Ovary (tissue), 3 donors: ENCODE data around the gene ZNF592.

ENCODE experiments used
- POLR2A ChIP-seq: fragments of 450-650 bp; IDR thresholded peaks from one replicate; pipeline ENCODE4 v1.6.1; 2017; ENCODE audit warnings: antibody characterized with exemption, mild to moderate bottlenecking, moderate library complexity
- TF ChIP-seq, protein P1 (sequence below), 3 donors: fragments of 450-650 bp in 2 of 3; fragments of 200-600 bp in 1 of 3; IDR thresholded peaks; one replicate each; pipeline versions ENCODE4 v1.5.1 to v1.8.0; 2016 to 2022; ENCODE audit warnings: antibody characterized with exemption in 3 of 3, mild to moderate bottlenecking in 1 of 3
- donor health status: DM: no; HTN: no; CAD: no.

DNA sequence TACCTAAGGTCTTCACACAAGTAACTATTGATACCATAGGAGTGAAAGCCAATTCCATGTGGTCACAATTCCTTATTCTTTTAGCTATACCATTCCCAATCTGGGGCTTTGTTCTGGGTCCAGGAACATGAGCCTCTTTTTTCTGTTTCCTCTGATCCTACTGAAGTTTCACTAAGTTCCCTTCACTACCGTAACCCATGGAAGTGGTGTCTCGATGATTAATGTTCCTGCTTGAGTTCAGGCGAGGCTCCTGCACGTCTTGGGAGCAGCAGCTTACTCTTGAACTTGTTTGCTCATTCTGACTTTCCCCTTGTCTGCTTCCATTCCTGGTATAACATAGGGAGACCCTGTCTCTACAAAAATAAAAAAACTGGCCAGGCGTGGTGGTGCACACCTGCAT lies 23.6 kb downstream of the ZNF592 start:
- TF ChIP-seq, protein P1, sequence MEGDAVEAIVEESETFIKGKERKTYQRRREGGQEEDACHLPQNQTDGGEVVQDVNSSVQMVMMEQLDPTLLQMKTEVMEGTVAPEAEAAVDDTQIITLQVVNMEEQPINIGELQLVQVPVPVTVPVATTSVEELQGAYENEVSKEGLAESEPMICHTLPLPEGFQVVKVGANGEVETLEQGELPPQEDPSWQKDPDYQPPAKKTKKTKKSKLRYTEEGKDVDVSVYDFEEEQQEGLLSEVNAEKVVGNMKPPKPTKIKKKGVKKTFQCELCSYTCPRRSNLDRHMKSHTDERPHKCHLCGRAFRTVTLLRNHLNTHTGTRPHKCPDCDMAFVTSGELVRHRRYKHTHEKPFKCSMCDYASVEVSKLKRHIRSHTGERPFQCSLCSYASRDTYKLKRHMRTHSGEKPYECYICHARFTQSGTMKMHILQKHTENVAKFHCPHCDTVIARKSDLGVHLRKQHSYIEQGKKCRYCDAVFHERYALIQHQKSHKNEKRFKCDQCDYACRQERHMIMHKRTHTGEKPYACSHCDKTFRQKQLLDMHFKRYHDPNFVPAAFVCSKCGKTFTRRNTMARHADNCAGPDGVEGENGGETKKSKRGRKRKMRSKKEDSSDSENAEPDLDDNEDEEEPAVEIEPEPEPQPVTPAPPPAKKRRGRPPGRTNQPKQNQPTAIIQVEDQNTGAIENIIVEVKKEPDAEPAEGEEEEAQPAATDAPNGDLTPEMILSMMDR (IDR thresholded peaks at IDR 0.05): no peak
- TF ChIP-seq POLR2A: no peak
